Lower lobe of right lung (tissue), 2 donors: ENCODE results near the gene RNFT2. TPM values are rescaled to one million over a fixed set of nuclear protein-coding genes. Genes with fewer than 3 reads are reported as not detected.
"Not testable (repeated sequence)": the region's sequence is repeated elsewhere in the genome, so short reads cannot be mapped to it uniquely, and the experiment has no call there.

Source experiments
- ATAC-seq, 2 donors: fragments of 200-7000 bp; cut with Tn5 transposase; one replicate each; pipeline ENCODE4 v1.9.1; 2020 to 2022; ENCODE audit warnings: mild to moderate bottlenecking in 2 of 2, moderate library complexity in 2 of 2
- DNase-seq: peaks from one replicate; pipeline ENCODE4 v3.0.0-alpha.2; 2020
- H3K27ac ChIP-seq: fragments of 200-600 bp; one replicate; pipeline ENCODE4 v1.8.0; 2022
- H3K27me3 ChIP-seq: fragments of 200-600 bp; one replicate; pipeline ENCODE4 v1.8.0; 2022; ENCODE audit warnings: low read depth
- H3K36me3 ChIP-seq: fragments of 200-600 bp; one replicate; pipeline ENCODE4 v1.8.0; 2022; ENCODE audit warnings: mild to moderate bottlenecking
- H3K4me1 ChIP-seq: fragments of 200-600 bp; one replicate; pipeline ENCODE4 v1.8.0; 2022
- H3K4me3 ChIP-seq: fragments of 200-600 bp; one replicate; pipeline ENCODE4 v1.8.0; 2022; ENCODE audit warnings: mild to moderate bottlenecking
- H3K9me3 ChIP-seq: fragments of 200-600 bp; one replicate; pipeline ENCODE4 v1.8.0; 2022
- intact Hi-C: fragments of 100-400 bp; cut with DNase I; formaldehyde crosslinking; loops from one replicate; pipeline ENCODE4 v1.11.0; 2022
- total RNA-seq: library from RNA; stranded (reverse); fragmentation: NEBNext Ultra II Directional; extraction: Animal tissue kit (Norgen Biotek cat#: 25700); gene quantifications from one replicate; pipeline ENCODE4 v1.2.1, GENCODE V29; 2021
- TF ChIP-seq, protein P1 (sequence below): fragments of 200-600 bp; IDR thresholded peaks from one replicate; pipeline ENCODE4 v1.8.0; 2022; ENCODE audit warnings: antibody characterized with exemption, mild to moderate bottlenecking
- donor health status: DM: no; HTN: yes; CAD: no; lungs with severe emphysema.

Gene RNFT2
- total RNA-seq, 1 donor from 2014 or later, result 3.3 TPM

DNA sequence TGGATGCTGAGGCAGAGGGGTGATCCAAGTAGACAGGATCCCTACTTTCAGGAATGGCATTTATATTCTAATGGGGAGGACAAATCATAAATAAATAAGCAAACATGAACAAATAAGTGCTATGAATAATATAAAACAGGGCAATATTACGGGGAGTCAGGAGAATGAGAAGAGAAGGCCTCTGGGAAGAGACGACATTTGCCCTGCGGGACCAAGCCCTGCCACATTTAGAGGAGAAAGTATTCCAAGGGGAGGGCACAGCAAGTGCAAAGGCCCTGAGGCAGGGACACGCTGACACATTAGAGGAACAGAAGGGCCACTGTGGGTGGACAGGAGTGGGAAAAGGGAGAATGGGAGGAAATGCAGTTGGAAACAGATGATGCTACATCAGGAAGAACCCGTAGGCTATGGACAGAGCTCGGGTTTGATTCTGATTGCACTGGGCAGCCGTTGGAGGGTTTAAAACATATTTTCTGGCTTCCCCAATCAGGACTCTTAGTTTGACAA, 1.3 kb downstream of the RNFT2 start:
- no peak overlapping the region for H3K27ac ChIP-seq
- DNase-seq (no peak), ATAC-seq (no peak)
- intact Hi-C loops, result no loop called here
- no peaks in the 10 kb centered on the region for H3K27me3 ChIP-seq
- TF ChIP-seq, protein P1, sequence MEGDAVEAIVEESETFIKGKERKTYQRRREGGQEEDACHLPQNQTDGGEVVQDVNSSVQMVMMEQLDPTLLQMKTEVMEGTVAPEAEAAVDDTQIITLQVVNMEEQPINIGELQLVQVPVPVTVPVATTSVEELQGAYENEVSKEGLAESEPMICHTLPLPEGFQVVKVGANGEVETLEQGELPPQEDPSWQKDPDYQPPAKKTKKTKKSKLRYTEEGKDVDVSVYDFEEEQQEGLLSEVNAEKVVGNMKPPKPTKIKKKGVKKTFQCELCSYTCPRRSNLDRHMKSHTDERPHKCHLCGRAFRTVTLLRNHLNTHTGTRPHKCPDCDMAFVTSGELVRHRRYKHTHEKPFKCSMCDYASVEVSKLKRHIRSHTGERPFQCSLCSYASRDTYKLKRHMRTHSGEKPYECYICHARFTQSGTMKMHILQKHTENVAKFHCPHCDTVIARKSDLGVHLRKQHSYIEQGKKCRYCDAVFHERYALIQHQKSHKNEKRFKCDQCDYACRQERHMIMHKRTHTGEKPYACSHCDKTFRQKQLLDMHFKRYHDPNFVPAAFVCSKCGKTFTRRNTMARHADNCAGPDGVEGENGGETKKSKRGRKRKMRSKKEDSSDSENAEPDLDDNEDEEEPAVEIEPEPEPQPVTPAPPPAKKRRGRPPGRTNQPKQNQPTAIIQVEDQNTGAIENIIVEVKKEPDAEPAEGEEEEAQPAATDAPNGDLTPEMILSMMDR, result no peak
- H3K36me3 ChIP-seq, result peaks cover 10% of the 10 kb centered on the region
- no peaks in the 10 kb centered on the region for H3K9me3 ChIP-seq
- H3K4me3 ChIP-seq, result no peak overlapping the region
- H3K4me1 ChIP-seq, result peaks cover 15% of the 10 kb centered on the region

DNA sequence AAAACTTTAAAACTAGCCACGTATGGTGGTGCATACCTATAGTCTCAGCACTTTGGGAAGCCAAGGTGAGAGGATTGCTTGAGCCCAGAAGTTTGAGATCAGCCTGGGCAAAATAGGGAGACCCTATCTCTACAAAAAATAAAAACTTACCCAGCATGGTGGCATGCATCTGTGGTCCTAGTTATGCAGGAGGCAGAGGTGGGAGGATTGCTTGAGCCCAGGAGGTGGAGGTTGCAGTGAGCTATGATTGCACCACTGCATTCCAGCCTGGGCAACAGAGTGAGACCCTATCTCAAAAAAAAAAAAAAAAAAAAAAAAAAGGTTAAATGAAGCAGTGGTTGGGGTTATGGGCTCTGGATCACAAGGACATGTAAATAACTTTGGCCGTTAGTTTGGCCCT, 4.7 kb downstream of the RNFT2 start:
- H3K4me3 ChIP-seq, H3K4me1 ChIP-seq, H3K9me3 ChIP-seq, ATAC-seq, H3K27ac ChIP-seq, H3K36me3 ChIP-seq, DNase-seq, intact Hi-C loops, H3K27me3 ChIP-seq: not testable (repeated sequence)

DNA sequence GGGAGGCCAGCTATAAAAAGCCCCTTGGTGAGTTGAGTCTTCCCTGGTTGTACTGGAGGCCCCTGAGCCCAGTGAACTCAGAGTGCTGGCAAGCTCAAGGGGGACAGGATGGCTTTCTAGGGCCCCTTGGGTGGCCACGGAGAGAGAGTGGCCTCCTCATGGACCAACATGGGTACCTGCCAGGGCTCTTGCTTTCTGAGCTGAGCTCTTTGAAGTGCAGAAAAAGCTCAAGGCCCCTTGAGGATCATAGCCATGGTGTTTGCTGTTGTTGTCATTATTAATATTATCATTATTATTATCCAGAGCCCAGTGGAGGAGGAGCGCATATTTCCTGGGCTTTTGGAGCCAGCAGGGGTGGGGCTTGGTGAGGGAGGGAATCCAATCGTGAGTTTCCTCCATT, 6.7 kb downstream of the RNFT2 start:
- Histone ChIP-seq H3K4me1 (no peaks in the 10 kb centered on the region), H3K36me3 (no peaks in the 10 kb centered on the region), H3K9me3 (no peaks in the 10 kb centered on the region), H3K27me3 (no peaks in the 10 kb centered on the region), H3K27ac (no peak overlapping the region), H3K4me3 (no peak overlapping the region)
- TF ChIP-seq, protein P1, result no peak
- no peak for ATAC-seq
- no peak for DNase-seq
- intact Hi-C loops, result no loop called here

DNA sequence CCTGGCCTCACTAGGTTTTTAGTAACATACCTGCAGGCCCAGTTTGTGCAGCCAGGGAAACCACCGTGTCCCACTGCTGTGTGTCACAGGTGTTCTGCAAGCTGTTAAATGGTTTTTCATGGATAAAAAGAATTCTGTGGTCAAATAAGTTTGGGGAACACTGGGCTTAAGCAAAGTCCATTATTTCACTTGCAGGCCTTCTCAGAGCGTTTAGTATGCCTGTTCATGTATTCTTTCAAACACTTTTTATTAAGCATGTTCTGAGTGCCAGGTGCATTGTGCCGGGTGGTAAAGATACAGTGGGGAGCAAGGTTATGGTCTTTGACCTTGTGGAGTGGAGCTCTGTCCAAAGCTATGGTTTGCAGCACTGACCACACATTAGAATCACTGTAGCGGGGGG, 7.4 kb downstream of the RNFT2 start:
- Histone ChIP-seq H3K4me1 (no peaks in the 10 kb centered on the region), H3K9me3 (no peaks in the 10 kb centered on the region), H3K4me3 (no peak overlapping the region), H3K27ac (no peak overlapping the region), H3K36me3 (no peaks in the 10 kb centered on the region), H3K27me3 (no peaks in the 10 kb centered on the region)
- TF ChIP-seq, protein P1, result no peak
- no peak for DNase-seq
- ATAC-seq, result no peak
- intact Hi-C loops, result no loop called here

DNA sequence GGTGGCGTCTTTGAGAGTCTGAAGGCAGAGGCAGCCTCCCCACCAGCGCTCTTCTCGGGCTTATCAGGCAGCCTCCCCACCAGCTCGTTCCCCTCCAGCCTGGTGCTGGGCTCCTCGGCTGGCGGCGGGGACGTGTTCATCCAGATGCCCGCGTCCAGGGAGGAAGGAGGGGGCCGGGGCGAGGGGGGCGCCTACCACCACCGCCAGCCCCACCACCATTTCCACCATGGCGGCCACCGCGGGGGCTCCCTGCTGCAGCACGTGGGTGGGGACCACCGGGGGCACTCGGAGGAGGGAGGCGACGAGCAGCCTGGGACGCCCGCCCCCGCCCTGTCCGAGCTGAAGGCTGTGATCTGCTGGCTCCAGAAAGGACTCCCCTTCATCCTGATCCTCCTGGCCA, 11.8 kb downstream of the RNFT2 start:
- no peak overlapping the region for H3K4me3 ChIP-seq
- ATAC-seq (peak in 1 of 2 donors; percentile 13), DNase-seq (no peak)
- TF ChIP-seq, protein P1, result no peak
- H3K4me1 ChIP-seq, result no peaks in the 10 kb centered on the region
- no peaks in the 10 kb centered on the region for H3K27me3 ChIP-seq
- H3K36me3 ChIP-seq, result no peaks in the 10 kb centered on the region
- H3K27ac ChIP-seq, result no peak overlapping the region
- intact Hi-C loops, result no loop called here
- no peaks in the 10 kb centered on the region for H3K9me3 ChIP-seq

DNA sequence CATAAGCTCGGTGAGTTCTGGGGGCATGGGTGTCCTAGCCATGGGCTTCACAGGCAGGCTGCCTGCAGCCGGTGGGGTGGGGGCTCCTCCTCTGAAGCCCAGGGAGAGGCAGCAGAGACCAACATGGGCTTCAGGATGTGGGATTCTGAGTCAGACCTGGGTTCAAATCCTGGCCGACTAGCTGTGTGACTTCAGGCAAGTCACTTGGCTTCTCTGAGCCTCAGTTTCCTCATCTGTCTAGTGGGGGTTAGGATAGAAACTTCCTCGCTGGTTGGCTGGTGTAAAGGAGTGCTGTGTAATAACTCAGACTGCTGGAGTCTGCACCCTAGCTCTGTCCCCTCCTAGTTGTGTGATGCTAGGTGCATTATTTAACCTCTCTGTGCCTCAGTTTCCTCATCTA, 12.2 kb downstream of the RNFT2 start:
- intact Hi-C loops, result no loop called here
- TF ChIP-seq, protein P1, result no peak
- H3K4me3 ChIP-seq, result no peak overlapping the region
- H3K27ac ChIP-seq, result no peak overlapping the region
- H3K27me3 ChIP-seq, result no peaks in the 10 kb centered on the region
- no peaks in the 10 kb centered on the region for H3K36me3 ChIP-seq
- DNase-seq (no peak), ATAC-seq (no peak)
- H3K9me3 ChIP-seq, result no peaks in the 10 kb centered on the region
- no peaks in the 10 kb centered on the region for H3K4me1 ChIP-seq

DNA sequence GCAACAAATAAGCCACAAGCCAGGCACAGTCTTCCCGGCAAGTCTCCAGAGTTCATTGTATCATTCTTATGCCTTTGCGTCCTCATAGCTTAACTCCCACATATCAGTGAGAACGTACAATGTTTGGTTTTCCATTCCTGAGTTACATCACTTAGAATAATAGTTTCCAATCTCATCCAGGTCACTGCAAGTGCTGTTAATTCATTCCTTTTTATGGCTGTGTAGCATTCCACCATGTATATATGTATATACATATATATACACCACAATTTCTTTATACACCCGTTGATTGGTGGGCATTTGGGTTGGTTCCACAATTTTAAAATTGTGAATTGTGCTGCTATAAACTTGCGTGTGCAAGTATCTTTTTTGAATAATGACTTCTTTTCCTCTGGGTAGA, 16.0 kb downstream of the RNFT2 start:
- DNase-seq, H3K4me3 ChIP-seq, intact Hi-C loops, H3K9me3 ChIP-seq, H3K4me1 ChIP-seq, H3K27ac ChIP-seq, H3K27me3 ChIP-seq, ATAC-seq, H3K36me3 ChIP-seq: not testable (repeated sequence)

DNA sequence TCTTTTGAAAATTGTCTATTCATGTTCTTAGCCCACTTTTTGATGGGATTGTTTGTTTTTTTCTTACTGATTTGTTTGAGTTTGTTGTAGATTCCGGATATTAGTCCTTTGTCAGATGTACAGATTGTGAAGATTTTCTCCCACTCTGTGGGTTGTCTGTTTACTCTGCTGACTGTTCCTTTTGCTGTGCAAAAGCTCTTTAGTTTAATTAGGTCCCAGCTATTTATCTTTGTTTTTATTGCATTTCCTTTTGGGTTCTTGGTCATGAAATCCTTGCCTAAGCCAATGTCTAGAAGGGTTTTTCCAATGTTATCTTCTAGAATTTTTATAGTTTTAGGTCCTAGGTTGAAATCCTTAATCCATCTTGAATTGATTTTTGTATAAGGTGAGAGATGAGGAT, 16.7 kb downstream of the RNFT2 start:
- H3K27me3 ChIP-seq, H3K27ac ChIP-seq, DNase-seq, H3K9me3 ChIP-seq, ATAC-seq, H3K4me3 ChIP-seq, H3K36me3 ChIP-seq, H3K4me1 ChIP-seq, intact Hi-C loops: not testable (repeated sequence)
